ENCODE data around the gene WHAMM.

GRCh38 chr15:82858932-82859331, 49.5 kb downstream of the WHAMM start:
- TF ChIP-seq CTCF (IDR thresholded peaks at IDR 0.05) (no peak), HOXA7 (CRISPR knock-in tag; IDR thresholded peaks at IDR 0.05) (no peak)
